Astrocyte (in vitro differentiated cells and primary cell): ENCODE results near the gene POU6F1.

ENCODE experiments used
- EZH2 ChIP-seq: IDR thresholded peaks from 2 replicates; pipeline ENCODE4 v1.6.1; 2012; ENCODE audit warnings: mild to moderate bottlenecking, low read length, inconsistent platforms; ENCODE audit not compliant: insufficient read depth
- TF ChIP-seq, protein P1 (sequence below): IDR thresholded peaks from 2 replicates; pipeline ENCODE4 v1.5.1; 2011; ENCODE audit warnings: low read depth, mild to moderate bottlenecking, inconsistent platforms, low read length, moderate library complexity; ENCODE audit not compliant: insufficient read depth

DNA sequence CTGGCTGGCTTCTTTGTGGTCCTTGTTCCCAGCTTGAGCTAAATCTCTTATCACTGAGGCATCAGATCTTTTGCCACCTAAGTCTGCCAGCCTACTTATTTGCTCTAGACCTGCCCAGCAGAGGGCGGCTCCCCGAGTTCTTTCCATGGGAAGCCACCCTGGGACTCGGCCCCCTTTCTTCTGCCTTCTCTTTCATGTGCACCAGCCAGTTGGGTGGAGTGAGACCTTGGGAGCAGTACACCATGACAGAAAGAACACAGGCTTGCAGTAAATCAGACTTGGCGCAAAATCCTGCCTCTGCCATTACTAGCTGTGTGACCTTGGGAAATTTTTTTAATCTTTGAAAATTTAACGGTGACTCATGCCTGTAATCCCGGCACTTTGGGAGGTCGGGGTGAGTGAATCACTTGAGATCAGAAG is 44.9 kb upstream of the POU6F1 start:
- TF ChIP-seq, protein P1, sequence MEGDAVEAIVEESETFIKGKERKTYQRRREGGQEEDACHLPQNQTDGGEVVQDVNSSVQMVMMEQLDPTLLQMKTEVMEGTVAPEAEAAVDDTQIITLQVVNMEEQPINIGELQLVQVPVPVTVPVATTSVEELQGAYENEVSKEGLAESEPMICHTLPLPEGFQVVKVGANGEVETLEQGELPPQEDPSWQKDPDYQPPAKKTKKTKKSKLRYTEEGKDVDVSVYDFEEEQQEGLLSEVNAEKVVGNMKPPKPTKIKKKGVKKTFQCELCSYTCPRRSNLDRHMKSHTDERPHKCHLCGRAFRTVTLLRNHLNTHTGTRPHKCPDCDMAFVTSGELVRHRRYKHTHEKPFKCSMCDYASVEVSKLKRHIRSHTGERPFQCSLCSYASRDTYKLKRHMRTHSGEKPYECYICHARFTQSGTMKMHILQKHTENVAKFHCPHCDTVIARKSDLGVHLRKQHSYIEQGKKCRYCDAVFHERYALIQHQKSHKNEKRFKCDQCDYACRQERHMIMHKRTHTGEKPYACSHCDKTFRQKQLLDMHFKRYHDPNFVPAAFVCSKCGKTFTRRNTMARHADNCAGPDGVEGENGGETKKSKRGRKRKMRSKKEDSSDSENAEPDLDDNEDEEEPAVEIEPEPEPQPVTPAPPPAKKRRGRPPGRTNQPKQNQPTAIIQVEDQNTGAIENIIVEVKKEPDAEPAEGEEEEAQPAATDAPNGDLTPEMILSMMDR = peak; percentile 33
- no peak for TF ChIP-seq EZH2
